ENCODE results near the gene TMPRSS11E.

TMPRSS11E gene

GRCh38 chr4:68465058-68465457 lies 17.8 kb downstream of the TMPRSS11E start:
- Histone ChIP-seq H3K9me3 (ENCODE audit: insufficient read depth, low read depth, low read length) (no peaks in the 10 kb centered on the region), H3K4me1 (ENCODE audit: insufficient read depth, low read length, poor library complexity, severe bottlenecking) (no peaks in the 10 kb centered on the region), H3K79me2 (ENCODE audit: insufficient read depth, low read length) (no peaks in the 10 kb centered on the region), H3K27me3 (ENCODE audit: insufficient read depth, low read length, poor library complexity, severe bottlenecking) (no peaks in the 10 kb centered on the region), H3K36me3 (ENCODE audit: insufficient read depth, low read length) (no peaks in the 10 kb centered on the region), H3K9ac (ENCODE audit: low read depth, low read length, poor library complexity, severe bottlenecking) (no peak overlapping the region), H2AFZ (ENCODE audit: low read length) (no peak overlapping the region), H3K9me2 (replicated peaks; ENCODE audit: low read depth, low read length) (no peaks in the 10 kb centered on the region), H3K4me3 (ENCODE audit: low read length, poor library complexity, severe bottlenecking) (no peak overlapping the region), H3K4me2 (ENCODE audit: low read depth, low read length, poor library complexity, severe bottlenecking) (no peak overlapping the region), H3F3A (ENCODE audit: low read depth) (no peaks in the 10 kb centered on the region), H4K20me1 (ENCODE audit: insufficient read depth, low read length, poor library complexity, severe bottlenecking) (no peaks in the 10 kb centered on the region)
- no peak for TF ChIP-seq CTCF (conservative IDR thresholded peaks at IDR 0.05; ENCODE audit: low read length)
- no peak for TF ChIP-seq EZH2phosphoT487 (IDR thresholded peaks at IDR 0.05; ENCODE audit: borderline replicate concordance)

GRCh38 chr4:68466185-68466584 lies 18.9 kb downstream of the TMPRSS11E start:
- Histone ChIP-seq H3K9me3 (ENCODE audit: insufficient read depth, low read depth, low read length) (no peaks in the 10 kb centered on the region), H3K36me3 (ENCODE audit: insufficient read depth, low read length) (no peaks in the 10 kb centered on the region), H2AFZ (ENCODE audit: low read length) (no peak overlapping the region), H3K9me2 (replicated peaks; ENCODE audit: low read depth, low read length) (no peaks in the 10 kb centered on the region), H4K20me1 (ENCODE audit: insufficient read depth, low read length, poor library complexity, severe bottlenecking) (no peaks in the 10 kb centered on the region), H3K9ac (ENCODE audit: low read depth, low read length, poor library complexity, severe bottlenecking) (no peak overlapping the region), H3F3A (ENCODE audit: low read depth) (no peaks in the 10 kb centered on the region), H3K79me2 (ENCODE audit: insufficient read depth, low read length) (no peaks in the 10 kb centered on the region), H3K27me3 (ENCODE audit: insufficient read depth, low read length, poor library complexity, severe bottlenecking) (no peaks in the 10 kb centered on the region), H3K4me2 (ENCODE audit: low read depth, low read length, poor library complexity, severe bottlenecking) (no peak overlapping the region), H3K4me3 (ENCODE audit: low read length, poor library complexity, severe bottlenecking) (no peak overlapping the region), H3K4me1 (ENCODE audit: insufficient read depth, low read length, poor library complexity, severe bottlenecking) (no peaks in the 10 kb centered on the region)
- TF ChIP-seq CTCF (conservative IDR thresholded peaks at IDR 0.05; ENCODE audit: low read length) (no peak), EZH2phosphoT487 (IDR thresholded peaks at IDR 0.05; ENCODE audit: borderline replicate concordance) (no peak)

DNA sequence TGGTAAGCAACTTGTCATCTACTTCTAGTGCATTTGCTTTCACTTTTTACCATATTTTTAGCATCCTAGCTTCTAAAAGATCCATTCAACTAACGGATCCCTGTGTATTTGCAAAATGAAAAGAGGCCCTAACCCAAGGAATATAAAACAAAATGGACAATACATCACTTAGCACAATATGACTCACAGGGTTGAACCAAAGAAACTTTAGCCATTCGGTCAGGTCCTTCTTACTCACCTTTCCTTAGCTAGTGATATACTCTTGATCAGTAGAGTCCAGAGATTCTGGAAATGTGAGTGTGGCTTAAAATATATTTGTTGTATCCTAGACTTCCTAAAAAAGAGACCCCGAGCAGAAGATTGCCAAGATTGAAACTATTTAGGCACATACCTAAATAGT lies 19.5 kb downstream of the TMPRSS11E start:
- no peaks in the 10 kb centered on the region for H3K27me3 ChIP-seq (ENCODE audit: insufficient read depth, low read length, poor library complexity, severe bottlenecking)
- no peaks in the 10 kb centered on the region for H3K79me2 ChIP-seq (ENCODE audit: insufficient read depth, low read length)
- H3F3A ChIP-seq (ENCODE audit: low read depth) = no peaks in the 10 kb centered on the region
- H3K4me2 ChIP-seq (ENCODE audit: low read depth, low read length, poor library complexity, severe bottlenecking) = no peak overlapping the region
- no peak overlapping the region for H3K4me3 ChIP-seq (ENCODE audit: low read length, poor library complexity, severe bottlenecking)
- H4K20me1 ChIP-seq (ENCODE audit: insufficient read depth, low read length, poor library complexity, severe bottlenecking) = no peaks in the 10 kb centered on the region
- no peaks in the 10 kb centered on the region for H3K4me1 ChIP-seq (ENCODE audit: insufficient read depth, low read length, poor library complexity, severe bottlenecking)
- H2AFZ ChIP-seq (ENCODE audit: low read length) = no peak overlapping the region
- no peak overlapping the region for H3K9ac ChIP-seq (ENCODE audit: low read depth, low read length, poor library complexity, severe bottlenecking)
- no peak for TF ChIP-seq CTCF (conservative IDR thresholded peaks at IDR 0.05; ENCODE audit: low read length)
- H3K36me3 ChIP-seq (ENCODE audit: insufficient read depth, low read length) = no peaks in the 10 kb centered on the region
- no peaks in the 10 kb centered on the region for H3K9me2 ChIP-seq (replicated peaks; ENCODE audit: low read depth, low read length)
- H3K9me3 ChIP-seq (ENCODE audit: insufficient read depth, low read depth, low read length) = no peaks in the 10 kb centered on the region
